Lung (tissue), 12 donors: ENCODE results near the gene AEBP1. TPM values are rescaled to one million over a fixed set of nuclear protein-coding genes. Genes with fewer than 3 reads are reported as not detected.

Experiments
- ATAC-seq: fragments of 200-7000 bp; cut with Tn5 transposase; one replicate; pipeline ENCODE4 v1.9.1; 2020; ENCODE audit warnings: moderate number of reproducible peaks; ENCODE audit not compliant: insufficient read depth, low FRiP score
- DNase-seq, 3 donors: peaks; one replicate each; pipeline ENCODE4 v3.0.0-alpha.2; 2013 to 2017
- H3K27ac ChIP-seq, 2 donors: one replicate each; pipeline ENCODE4 v1.5.1; 2013; ENCODE audit warnings: mild to moderate bottlenecking in 2 of 2, moderate library complexity in 2 of 2, control low read depth in 1 of 2, inconsistent platforms in 1 of 2, low read depth in 1 of 2, low read length in 1 of 2
- H3K27me3 ChIP-seq, 3 donors: one replicate each; pipeline ENCODE4 v1.5.1; 2013; ENCODE audit warnings: low read length in 2 of 3; ENCODE audit not compliant: control insufficient read depth in 3 of 3, insufficient read depth in 3 of 3
- H3K36me3 ChIP-seq, 4 donors: one replicate each; pipeline ENCODE4 v1.5.1; 2013; ENCODE audit warnings: low read length in 4 of 4, mild to moderate bottlenecking in 1 of 4, moderate library complexity in 1 of 4; ENCODE audit not compliant: control insufficient read depth in 4 of 4, insufficient read depth in 4 of 4
- H3K4me1 ChIP-seq, 5 donors: one replicate each; pipeline ENCODE4 v1.5.1; 2013; ENCODE audit warnings: low read length in 5 of 5, mild to moderate bottlenecking in 2 of 5, moderate library complexity in 1 of 5; ENCODE audit not compliant: control insufficient read depth in 5 of 5, insufficient read depth in 5 of 5
- H3K4me3 ChIP-seq: one replicate; pipeline ENCODE4 v1.5.1; 2013; ENCODE audit warnings: mild to moderate bottlenecking, control low read depth, moderate library complexity
- H3K9ac ChIP-seq, 2 donors: one replicate each; pipeline ENCODE4 v1.5.1; 2013; ENCODE audit warnings: low read length in 2 of 2, control low read depth in 1 of 2; ENCODE audit not compliant: insufficient read depth in 1 of 2
- H3K9me3 ChIP-seq, 4 donors: one replicate each; pipeline ENCODE4 v1.5.1; 2013; ENCODE audit warnings: low read length in 3 of 4, mild to moderate bottlenecking in 1 of 4, moderate library complexity in 1 of 4; ENCODE audit not compliant: control insufficient read depth in 4 of 4, insufficient read depth in 3 of 4
- WGBS, 2 donors: extraction: QIAGEN DNeasy Blood & Tissue Kit; methylation state at CpG; one replicate each; pipeline ENCODE4 v1.1.7; 2013; 5-methylcytosine and 5-hydroxymethylcytosine counted together
- polyA plus RNA-seq, 2 donors: library from polyadenylated mRNA; stranded (reverse); fragments of 200-250 nt; gene quantifications; one replicate each; pipeline ENCODE4 v1.2.1, GENCODE V29; 2013
- total RNA-seq, 2 donors: library from RNA; depleted of rRNA in 1 of 2; stranded (reverse); fragments of >200 nt in 1 of 2; gene quantifications; one replicate each; pipeline ENCODE4 v1.2.1, GENCODE V29; 2014 to 2021
- TF ChIP-seq, protein P1 (sequence below): IDR thresholded peaks from 2 replicates; pipeline ENCODE4 v1.5.1; 2012; ENCODE audit warnings: mild to moderate bottlenecking; ENCODE audit errors: control extremely low read depth, extremely low read depth
- donor health status: control.
- donor health status: control.
- donor health status: Bipolar disorder and iron deficiency.
- donor health status: healthy.
- donor health status: DM: yes; HTN: yes; CAD: no.

The AEBP1 gene
- total and polyA plus RNA-seq, 4 donors = 43.4 to 124 (median 68.7) TPM

- peak overlapping the region in 1 of 2 donors; percentile 7 for H3K27ac ChIP-seq
- H3K4me3 ChIP-seq = no peak overlapping the region
Measured at GRCh38 chr7:44062180-44062902, 41.8 kb upstream of the AEBP1 start.

DNA sequence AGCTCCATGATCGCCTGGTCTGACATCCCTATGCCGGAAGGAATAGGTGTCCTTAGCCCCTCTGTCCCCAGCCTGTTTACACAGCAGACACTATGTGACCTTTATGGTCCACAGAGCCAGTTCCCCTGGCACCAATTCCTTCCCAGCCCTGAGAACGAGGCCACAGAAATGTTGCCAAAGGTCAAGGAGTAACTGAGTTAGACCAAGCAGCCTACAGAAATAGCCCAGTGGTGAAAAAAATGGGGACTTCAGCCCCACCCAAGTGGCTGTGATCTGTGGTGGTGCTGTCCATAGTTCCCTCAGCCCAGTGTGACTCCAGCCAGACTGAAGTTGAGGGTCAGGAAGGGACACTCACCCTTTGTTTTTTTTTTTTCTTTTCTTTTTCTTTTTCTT, 41.2 kb upstream of the AEBP1 start:
- Histone ChIP-seq H3K36me3 (peaks cover 13 to 42% (median 25%) of the 10 kb centered on the region in 4 donors), H3K9ac (no peak overlapping the region), H3K9me3 (no peaks in the 10 kb centered on the region), H3K27me3 (peaks cover 0 to 4% (median 0%) of the 10 kb centered on the region in 3 donors), H3K27ac (peak overlapping the region in 1 of 2 donors; percentile 7), H3K4me3 (no peak overlapping the region), H3K4me1 (peaks cover 0 to 11% (median 0%) of the 10 kb centered on the region in 5 donors)
- no peak for DNase-seq
- WGBS, 2 donors = 76 to 85% methylated on average over 3 of the region's 3 CpGs
- no peak for ATAC-seq
- TF ChIP-seq, protein P1, sequence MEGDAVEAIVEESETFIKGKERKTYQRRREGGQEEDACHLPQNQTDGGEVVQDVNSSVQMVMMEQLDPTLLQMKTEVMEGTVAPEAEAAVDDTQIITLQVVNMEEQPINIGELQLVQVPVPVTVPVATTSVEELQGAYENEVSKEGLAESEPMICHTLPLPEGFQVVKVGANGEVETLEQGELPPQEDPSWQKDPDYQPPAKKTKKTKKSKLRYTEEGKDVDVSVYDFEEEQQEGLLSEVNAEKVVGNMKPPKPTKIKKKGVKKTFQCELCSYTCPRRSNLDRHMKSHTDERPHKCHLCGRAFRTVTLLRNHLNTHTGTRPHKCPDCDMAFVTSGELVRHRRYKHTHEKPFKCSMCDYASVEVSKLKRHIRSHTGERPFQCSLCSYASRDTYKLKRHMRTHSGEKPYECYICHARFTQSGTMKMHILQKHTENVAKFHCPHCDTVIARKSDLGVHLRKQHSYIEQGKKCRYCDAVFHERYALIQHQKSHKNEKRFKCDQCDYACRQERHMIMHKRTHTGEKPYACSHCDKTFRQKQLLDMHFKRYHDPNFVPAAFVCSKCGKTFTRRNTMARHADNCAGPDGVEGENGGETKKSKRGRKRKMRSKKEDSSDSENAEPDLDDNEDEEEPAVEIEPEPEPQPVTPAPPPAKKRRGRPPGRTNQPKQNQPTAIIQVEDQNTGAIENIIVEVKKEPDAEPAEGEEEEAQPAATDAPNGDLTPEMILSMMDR = no peak

More at GRCh38 chr7:44062180-44062902, 41.8 kb upstream of the AEBP1 start:
- Histone ChIP-seq H3K36me3 (peaks cover 13 to 48% (median 31%) of the 10 kb centered on the region in 4 donors), H3K27me3 (peaks cover 0 to 4% (median 0%) of the 10 kb centered on the region in 3 donors), H3K9ac (no peak overlapping the region), H3K4me1 (peaks cover 0 to 11% (median 0%) of the 10 kb centered on the region in 5 donors), H3K9me3 (no peaks in the 10 kb centered on the region)
- ATAC-seq = no peak
- WGBS, 2 donors = 84 to 86% methylated on average over 11 of the region's 11 CpGs
- no peak for DNase-seq
- TF ChIP-seq, protein P1 = no peak

DNA sequence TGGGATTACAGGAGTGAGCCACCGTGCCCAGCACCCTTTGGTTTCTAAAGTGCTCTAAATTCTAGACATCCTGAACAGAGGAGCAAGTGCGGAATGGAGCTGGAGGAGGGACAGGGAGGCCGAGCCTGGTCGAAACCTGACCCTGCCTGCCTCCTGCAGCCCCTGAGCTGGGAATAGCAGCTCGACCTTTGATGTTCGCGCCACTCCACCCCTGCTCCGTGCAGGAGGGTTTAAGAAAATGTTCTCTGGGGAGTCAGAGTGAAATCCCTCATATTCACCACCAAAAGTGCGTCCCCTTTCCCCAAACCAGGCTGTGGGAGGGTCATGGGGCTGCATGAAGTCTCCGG, 40.6 kb upstream of the AEBP1 start:
- DNase-seq (no peak), ATAC-seq (no peak)
- Histone ChIP-seq H3K9me3 (no peaks in the 10 kb centered on the region), H3K9ac (no peak overlapping the region), H3K27ac (peak overlapping the region in 1 of 2 donors; percentile 51), H3K36me3 (peaks cover 8 to 36% (median 19%) of the 10 kb centered on the region in 4 donors), H3K27me3 (peaks cover 0 to 4% (median 0%) of the 10 kb centered on the region in 3 donors), H3K4me1 (peaks cover 0 to 11% (median 0%) of the 10 kb centered on the region in 5 donors), H3K4me3 (no peak overlapping the region)
- TF ChIP-seq, protein P1 = no peak
- 51 to 73% methylated on average over 10 of the region's 10 CpGs for whole genome bisulfite sequencing, 2 donors
